Measurements from ENCODE around the gene KATNB1. TPM values are rescaled to one million over a fixed set of nuclear protein-coding genes. Genes with fewer than 3 reads are reported as not detected.

KATNB1 gene
- total RNA-seq, 1 donor from 2014 or later = 33.5 TPM

GRCh38 chr16:57730771-57731730 is 4.5 kb upstream of the KATNB1 start:
- H3K9me3 Mint-ChIP-seq = no peaks in the 10 kb centered on the region
- no peaks in the 10 kb centered on the region for H3K36me3 Mint-ChIP-seq
- Histone ChIP-seq H3K27ac (no peak overlapping the region), H2AFZ (replicated peaks) (no peak overlapping the region), H4K20me1 (ENCODE audit: low read depth) (no peaks in the 10 kb centered on the region), H3F3A (ENCODE audit: low read depth) (peaks cover 8% of the 10 kb centered on the region), H3K27me3 (no peaks in the 10 kb centered on the region), H3K4me2 (no peak overlapping the region), H3K9me3 (ENCODE audit: low read depth) (no peaks in the 10 kb centered on the region), H3K36me3 (no peaks in the 10 kb centered on the region), H3K4me3 (no peak overlapping the region), H3K4me1 (peaks cover 5% of the 10 kb centered on the region), H3K9ac (no peak overlapping the region), H3K79me2 (ENCODE audit: low read depth) (peaks cover 6% of the 10 kb centered on the region)
- H3K27me3 Mint-ChIP-seq (ENCODE audit: insufficient read depth, low read depth) = peaks cover 3% of the 10 kb centered on the region
- TF ChIP-seq EZH2 (IDR thresholded peaks at IDR 0.05) (no peak), EZH2phosphoT487 (IDR thresholded peaks at IDR 0.05) (no peak)
- TF ChIP-seq, protein P1, sequence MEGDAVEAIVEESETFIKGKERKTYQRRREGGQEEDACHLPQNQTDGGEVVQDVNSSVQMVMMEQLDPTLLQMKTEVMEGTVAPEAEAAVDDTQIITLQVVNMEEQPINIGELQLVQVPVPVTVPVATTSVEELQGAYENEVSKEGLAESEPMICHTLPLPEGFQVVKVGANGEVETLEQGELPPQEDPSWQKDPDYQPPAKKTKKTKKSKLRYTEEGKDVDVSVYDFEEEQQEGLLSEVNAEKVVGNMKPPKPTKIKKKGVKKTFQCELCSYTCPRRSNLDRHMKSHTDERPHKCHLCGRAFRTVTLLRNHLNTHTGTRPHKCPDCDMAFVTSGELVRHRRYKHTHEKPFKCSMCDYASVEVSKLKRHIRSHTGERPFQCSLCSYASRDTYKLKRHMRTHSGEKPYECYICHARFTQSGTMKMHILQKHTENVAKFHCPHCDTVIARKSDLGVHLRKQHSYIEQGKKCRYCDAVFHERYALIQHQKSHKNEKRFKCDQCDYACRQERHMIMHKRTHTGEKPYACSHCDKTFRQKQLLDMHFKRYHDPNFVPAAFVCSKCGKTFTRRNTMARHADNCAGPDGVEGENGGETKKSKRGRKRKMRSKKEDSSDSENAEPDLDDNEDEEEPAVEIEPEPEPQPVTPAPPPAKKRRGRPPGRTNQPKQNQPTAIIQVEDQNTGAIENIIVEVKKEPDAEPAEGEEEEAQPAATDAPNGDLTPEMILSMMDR (IDR thresholded peaks at IDR 0.05) = no peak
- peaks cover 6% of the 10 kb centered on the region for H3K4me1 Mint-ChIP-seq
- no peak for DNase-seq (ENCODE audit: low spot score)
- H3K27ac Mint-ChIP-seq = peak overlapping the region; percentile 9
- H3K4me3 Mint-ChIP-seq = no peak overlapping the region

DNA sequence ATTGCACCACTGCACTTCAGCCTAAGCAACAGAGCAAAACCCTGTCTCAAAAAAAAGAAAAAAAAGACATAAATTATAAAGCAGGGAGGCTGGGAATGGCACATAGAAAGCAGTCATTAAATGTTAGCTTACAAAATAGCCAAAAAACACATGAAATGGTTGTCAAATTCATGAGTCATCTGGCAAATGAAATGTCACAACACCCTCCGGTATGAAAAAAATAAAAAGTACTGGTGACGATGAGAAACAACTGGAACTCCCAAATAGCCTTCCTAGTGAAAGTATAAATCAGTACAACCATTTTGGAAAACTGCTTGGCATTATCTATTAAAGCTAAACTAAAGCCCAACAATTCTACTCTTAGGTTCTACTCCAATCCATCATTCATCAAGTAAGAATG is 3.5 kb upstream of the KATNB1 start:
- Histone ChIP-seq H3K4me1 (peaks cover 5% of the 10 kb centered on the region), H3K79me2 (ENCODE audit: low read depth) (peaks cover 6% of the 10 kb centered on the region), H3K9me3 (ENCODE audit: low read depth) (no peaks in the 10 kb centered on the region), H3K4me2 (no peak overlapping the region), H3K27me3 (no peaks in the 10 kb centered on the region), H3K27ac (no peak overlapping the region), H3K36me3 (no peaks in the 10 kb centered on the region), H3F3A (ENCODE audit: low read depth) (peaks cover 8% of the 10 kb centered on the region), H3K9ac (no peak overlapping the region), H2AFZ (replicated peaks) (no peak overlapping the region), H3K4me3 (no peak overlapping the region), H4K20me1 (ENCODE audit: low read depth) (no peaks in the 10 kb centered on the region)
- peaks cover 2% of the 10 kb centered on the region for H3K27me3 Mint-ChIP-seq (ENCODE audit: insufficient read depth, low read depth)
- no peaks in the 10 kb centered on the region for H3K36me3 Mint-ChIP-seq
- TF ChIP-seq EZH2 (IDR thresholded peaks at IDR 0.05) (no peak), EZH2phosphoT487 (IDR thresholded peaks at IDR 0.05) (no peak)
- TF ChIP-seq, protein P1 (IDR thresholded peaks at IDR 0.05) = no peak
- no peak overlapping the region for H3K4me3 Mint-ChIP-seq
- no peaks in the 10 kb centered on the region for H3K9me3 Mint-ChIP-seq
- H3K27ac Mint-ChIP-seq = no peak overlapping the region
- DNase-seq (ENCODE audit: low spot score) = no peak
- peaks cover 16% of the 10 kb centered on the region for H3K4me1 Mint-ChIP-seq

DNA sequence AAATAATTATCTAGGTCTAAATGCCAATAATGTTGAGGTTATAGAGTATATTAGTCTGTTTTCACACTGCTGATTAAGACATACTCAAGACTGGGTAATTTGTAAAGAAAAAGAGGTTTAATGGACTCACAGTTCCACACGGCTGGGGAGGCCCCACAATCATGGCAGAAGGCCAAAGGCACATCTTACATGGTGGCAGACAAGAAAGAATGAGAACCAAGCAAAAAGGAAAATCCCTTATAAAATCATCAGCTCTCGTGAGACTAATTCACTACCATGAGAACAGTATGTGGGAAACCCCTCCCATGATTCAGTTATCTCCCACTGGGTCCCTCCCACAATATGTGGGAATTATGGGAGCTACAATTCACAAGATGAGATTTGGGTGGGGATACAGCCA is 2.9 kb upstream of the KATNB1 start:
- H3F3A ChIP-seq (ENCODE audit: low read depth) = peaks cover 8% of the 10 kb centered on the region
- H3K4me3 ChIP-seq = no peak overlapping the region
- no peaks in the 10 kb centered on the region for H3K36me3 ChIP-seq
- Mint-ChIP-seq H3K4me1 (peaks cover 21% of the 10 kb centered on the region), H3K9me3 (no peaks in the 10 kb centered on the region), H3K4me3 (no peak overlapping the region), H3K27me3 (ENCODE audit: insufficient read depth, low read depth) (peaks cover 2% of the 10 kb centered on the region), H3K36me3 (no peaks in the 10 kb centered on the region), H3K27ac (no peak overlapping the region)
- no peaks in the 10 kb centered on the region for H3K9me3 ChIP-seq (ENCODE audit: low read depth)
- H2AFZ ChIP-seq (replicated peaks) = no peak overlapping the region
- no peak overlapping the region for H3K4me2 ChIP-seq
- TF ChIP-seq, protein P1 (IDR thresholded peaks at IDR 0.05) = no peak
- TF ChIP-seq EZH2phosphoT487 (IDR thresholded peaks at IDR 0.05) = no peak
- TF ChIP-seq EZH2 (IDR thresholded peaks at IDR 0.05) = no peak
- no peak for DNase-seq (ENCODE audit: low spot score)
- peaks cover 5% of the 10 kb centered on the region for H3K4me1 ChIP-seq
- peaks cover 6% of the 10 kb centered on the region for H3K79me2 ChIP-seq (ENCODE audit: low read depth)
- H3K27me3 ChIP-seq = no peaks in the 10 kb centered on the region
- no peaks in the 10 kb centered on the region for H4K20me1 ChIP-seq (ENCODE audit: low read depth)
- H3K9ac ChIP-seq = no peak overlapping the region
- H3K27ac ChIP-seq = no peak overlapping the region

Measured in neural progenitor cell (in vitro differentiated cells).